A549 (cell line): ENCODE measurements around the gene ENDOG.

ENCODE experiments used
- ATOH8 ChIP-seq: fragments of 250-450 bp; sonication (Bioruptor Pico); IDR thresholded peaks from 2 replicates; pipeline ENCODE4 v1.5.0; 2020; ENCODE audit warnings: low read depth, mild to moderate bottlenecking, moderate library complexity
- CHD2 ChIP-seq: fragments of 150-350 bp; IDR thresholded peaks from 2 replicates; pipeline ENCODE4 v1.6.1; 2014; ENCODE audit warnings: low read length; ENCODE audit not compliant: partially characterized antibody
- EHMT2 ChIP-seq: fragments of 200-600 bp; sonication (generic); IDR thresholded peaks from 2 replicates; pipeline ENCODE4 v1.6.1; 2016; ENCODE audit warnings: antibody characterized with exemption, low read depth, mild to moderate bottlenecking, moderate library complexity
- JUN ChIP-seq, 2 experiments: fragments of >200 bp; sonication (Bioruptor Twin); formaldehyde crosslinking; IDR thresholded peaks; 2 replicates in 1 of 2; 3 replicates in 1 of 2; pipeline ENCODE4 v1.6.1; 2016 to 2017
- JUNB ChIP-seq: fragments of >200 bp; sonication (Bioruptor Twin); formaldehyde crosslinking; IDR thresholded peaks from 2 replicates; pipeline ENCODE4 v1.6.1; 2016
- KDM1A ChIP-seq: fragments of 200-600 bp; sonication (generic); IDR thresholded peaks from 2 replicates; pipeline ENCODE4 v1.6.1; 2016; ENCODE audit warnings: low read depth, mild to moderate bottlenecking
- POLR2A ChIP-seq: IDR thresholded peaks from 2 replicates; pipeline ENCODE4 v1.6.1; 2012; ENCODE audit warnings: mild to moderate bottlenecking, low read length
- TF ChIP-seq, protein P1 (sequence below): fragments of 150-350 bp; IDR thresholded peaks from 2 replicates; pipeline ENCODE4 v1.6.1; 2014; ENCODE audit warnings: low read depth, mild to moderate bottlenecking, low read length
- TF ChIP-seq, protein P2 (sequence below): fragments of >200 bp; sonication (Bioruptor Twin); formaldehyde crosslinking; IDR thresholded peaks from 3 replicates; pipeline ENCODE4 v1.5.1; 2016
- TF ChIP-seq, protein P3 (sequence below): IDR thresholded peaks from 2 replicates; pipeline ENCODE4 v1.6.1; 2012; ENCODE audit warnings: low read depth, borderline replicate concordance

GRCh38 chr9:128800061-128800460 lies 18.2 kb upstream of the ENDOG start:
- TF ChIP-seq EHMT2, result no peak
- TF ChIP-seq, protein P1, sequence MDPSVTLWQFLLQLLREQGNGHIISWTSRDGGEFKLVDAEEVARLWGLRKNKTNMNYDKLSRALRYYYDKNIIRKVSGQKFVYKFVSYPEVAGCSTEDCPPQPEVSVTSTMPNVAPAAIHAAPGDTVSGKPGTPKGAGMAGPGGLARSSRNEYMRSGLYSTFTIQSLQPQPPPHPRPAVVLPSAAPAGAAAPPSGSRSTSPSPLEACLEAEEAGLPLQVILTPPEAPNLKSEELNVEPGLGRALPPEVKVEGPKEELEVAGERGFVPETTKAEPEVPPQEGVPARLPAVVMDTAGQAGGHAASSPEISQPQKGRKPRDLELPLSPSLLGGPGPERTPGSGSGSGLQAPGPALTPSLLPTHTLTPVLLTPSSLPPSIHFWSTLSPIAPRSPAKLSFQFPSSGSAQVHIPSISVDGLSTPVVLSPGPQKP, result no peak
- TF ChIP-seq, protein P2, sequence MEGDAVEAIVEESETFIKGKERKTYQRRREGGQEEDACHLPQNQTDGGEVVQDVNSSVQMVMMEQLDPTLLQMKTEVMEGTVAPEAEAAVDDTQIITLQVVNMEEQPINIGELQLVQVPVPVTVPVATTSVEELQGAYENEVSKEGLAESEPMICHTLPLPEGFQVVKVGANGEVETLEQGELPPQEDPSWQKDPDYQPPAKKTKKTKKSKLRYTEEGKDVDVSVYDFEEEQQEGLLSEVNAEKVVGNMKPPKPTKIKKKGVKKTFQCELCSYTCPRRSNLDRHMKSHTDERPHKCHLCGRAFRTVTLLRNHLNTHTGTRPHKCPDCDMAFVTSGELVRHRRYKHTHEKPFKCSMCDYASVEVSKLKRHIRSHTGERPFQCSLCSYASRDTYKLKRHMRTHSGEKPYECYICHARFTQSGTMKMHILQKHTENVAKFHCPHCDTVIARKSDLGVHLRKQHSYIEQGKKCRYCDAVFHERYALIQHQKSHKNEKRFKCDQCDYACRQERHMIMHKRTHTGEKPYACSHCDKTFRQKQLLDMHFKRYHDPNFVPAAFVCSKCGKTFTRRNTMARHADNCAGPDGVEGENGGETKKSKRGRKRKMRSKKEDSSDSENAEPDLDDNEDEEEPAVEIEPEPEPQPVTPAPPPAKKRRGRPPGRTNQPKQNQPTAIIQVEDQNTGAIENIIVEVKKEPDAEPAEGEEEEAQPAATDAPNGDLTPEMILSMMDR, result no peak
- no peak for TF ChIP-seq ATOH8 (CRISPR knock-in tag)
- TF ChIP-seq, protein P3, sequence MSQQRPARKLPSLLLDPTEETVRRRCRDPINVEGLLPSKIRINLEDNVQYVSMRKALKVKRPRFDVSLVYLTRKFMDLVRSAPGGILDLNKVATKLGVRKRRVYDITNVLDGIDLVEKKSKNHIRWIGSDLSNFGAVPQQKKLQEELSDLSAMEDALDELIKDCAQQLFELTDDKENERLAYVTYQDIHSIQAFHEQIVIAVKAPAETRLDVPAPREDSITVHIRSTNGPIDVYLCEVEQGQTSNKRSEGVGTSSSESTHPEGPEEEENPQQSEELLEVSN, result no peak
- no peak for TF ChIP-seq JUN (IDR thresholded peaks at IDR 0.05)
- no peak for TF ChIP-seq POLR2A
- no peak for TF ChIP-seq KDM1A
- TF ChIP-seq JUNB, result no peak
- TF ChIP-seq CHD2, result no peak
